HG03045 (cell line): ENCODE results near the gene THRAP3.
"Not testable (repeated sequence)": the region's sequence is repeated elsewhere in the genome, so short reads cannot be mapped to it uniquely, and the experiment has no call there.

Experiments used
- ATAC-seq: cut with Tn5 transposase; IDR thresholded peaks from one replicate; pipeline ENCODE4 v1.9.1; 2021; ENCODE audit warnings: mild to moderate bottlenecking, moderate library complexity; ENCODE audit not compliant: unreplicated experiment

The THRAP3 gene

GRCh38 chr1:36223996-36224536 is at the start of gene THRAP3:
THRAP3 (plus strand) TSS chr1:36224443; CDS start chr1:36282564, 58,121 bp downstream.
- ATAC-seq = peak; percentile 91

GRCh38 chr1:36174713-36175112 is 49.5 kb upstream of the THRAP3 start:
- ATAC-seq = no peak

- ATAC-seq = no peak
Observed at GRCh38 chr1:36175137-36176095, 48.8 kb upstream of the THRAP3 start.

- no peak for ATAC-seq
Observed at GRCh38 chr1:36176106-36176949, 47.9 kb upstream of the THRAP3 start.

GRCh38 chr1:36177589-36178431 is 46.4 kb upstream of the THRAP3 start:
- ATAC-seq = no peak

- no peak for ATAC-seq
Observed at GRCh38 chr1:36178471-36179219, 45.6 kb upstream of the THRAP3 start.

- ATAC-seq = no peak
Observed at GRCh38 chr1:36179220-36179600, 45.0 kb upstream of the THRAP3 start.

- ATAC-seq = no peak
Observed at GRCh38 chr1:36182734-36183133, 41.5 kb upstream of the THRAP3 start.

GRCh38 chr1:36183309-36183856 is 40.9 kb upstream of the THRAP3 start:
- ATAC-seq = no peak

GRCh38 chr1:36187800-36188593 is 36.2 kb upstream of the THRAP3 start:
- ATAC-seq = peak; percentile 64

GRCh38 chr1:36196805-36197204 is 27.4 kb upstream of the THRAP3 start:
- not testable (repeated sequence) for ATAC-seq

- ATAC-seq = no peak
Observed at GRCh38 chr1:36198641-36199040, 25.6 kb upstream of the THRAP3 start.

- no peak for ATAC-seq
Observed at GRCh38 chr1:36199934-36200741, 24.1 kb upstream of the THRAP3 start.

- no peak for ATAC-seq
Observed at GRCh38 chr1:36203027-36203553, 21.2 kb upstream of the THRAP3 start.

GRCh38 chr1:36203554-36204346 is 20.5 kb upstream of the THRAP3 start:
- ATAC-seq = no peak

- ATAC-seq = no peak
Observed at GRCh38 chr1:36204347-36204909, 19.8 kb upstream of the THRAP3 start.
